NB4 (cell line): Measurements from ENCODE around the gene WNT9A.

Source experiments
- MAX ChIP-seq: IDR thresholded peaks from 2 replicates; pipeline ENCODE4 v1.6.1; 2011; ENCODE audit warnings: low read depth, low read length
- POLR2A ChIP-seq: IDR thresholded peaks from 2 replicates; pipeline ENCODE4 v1.6.1; 2011; ENCODE audit warnings: mild to moderate bottlenecking; ENCODE audit not compliant: insufficient read length; ENCODE audit errors: extremely low read depth

GRCh38 chr1:227944931-227945890 lies 2.5 kb downstream of the WNT9A start:
- no peak for TF ChIP-seq MAX
- TF ChIP-seq POLR2A = no peak
